Naive thymus-derived CD4-positive, alpha-beta T cell (primary cell): ENCODE results near the gene NOL4L. TPM values are rescaled to one million over a fixed set of nuclear protein-coding genes. Genes with fewer than 3 reads are reported as not detected.
A peak's percentile ranks its signal among the peaks of the same experiment; 100 is the strongest.

Experiments
- ATAC-seq: fragments of 150-1000 bp; cut with Tn5 transposase; 2 replicates; pipeline ENCODE4 v1.10.0; 2021; ENCODE audit warnings: mild to moderate bottlenecking, moderate library complexity
- CTCF ChIA-PET: fragments of 350-600 bp; sonication (Branson Sonifier 250); formaldehyde crosslinking; loops from one replicate; lab custom pipeline; 2021; ENCODE audit warnings: antibody characterized with exemption; lab: Charles Lee
- POLR2A ChIA-PET: fragments of 350-600 bp; sonication (Branson Sonifier 250); formaldehyde crosslinking; loops from one replicate; lab custom pipeline; 2021; ENCODE audit warnings: antibody characterized with exemption, inconsistent platforms; lab: Charles Lee
- DNase-seq, 9 donors: peaks; one replicate each; pipeline versions ENCODE4 v3.0.0 to v3.0.0-alpha.2; 2020 to 2022; ENCODE audit warnings: mixed read lengths in 1 of 9
- H3K27ac ChIP-seq: one replicate; pipeline ENCODE4 v1.7.0; 2013; ENCODE audit warnings: mild to moderate bottlenecking, low read depth, low read length, moderate library complexity
- H3K27me3 ChIP-seq, 2 donors: one replicate each; pipeline ENCODE4 v1.7.0; 2013; ENCODE audit warnings: low read length in 2 of 2, mild to moderate bottlenecking in 2 of 2, moderate library complexity in 2 of 2; ENCODE audit not compliant: control insufficient read depth in 2 of 2, insufficient read depth in 2 of 2
- H3K36me3 ChIP-seq, 3 experiments: 1 replicate in 2 of 3; 2 replicates in 1 of 3; pipeline ENCODE4 v1.7.0; 2013; ENCODE audit warnings: low read length in 3 of 3, mild to moderate bottlenecking in 3 of 3, moderate library complexity in 1 of 3; ENCODE audit not compliant: insufficient read depth in 3 of 3, control insufficient read depth in 2 of 3
- H3K4me1 ChIP-seq, 2 donors: one replicate each; pipeline ENCODE4 v1.7.0; 2013; ENCODE audit warnings: low read length in 2 of 2, mild to moderate bottlenecking in 2 of 2, moderate library complexity in 1 of 2; ENCODE audit not compliant: control insufficient read depth in 2 of 2, insufficient read depth in 2 of 2
- H3K4me3 ChIP-seq: 2 replicates; pipeline ENCODE4 v1.7.0; 2013; ENCODE audit warnings: mild to moderate bottlenecking, low read length
- H3K9me3 ChIP-seq, 3 experiments: 1 replicate in 2 of 3; 2 replicates in 1 of 3; pipeline ENCODE4 v1.7.0; 2013; ENCODE audit warnings: low read length in 3 of 3; ENCODE audit not compliant: control insufficient read depth in 2 of 3
- H3K27ac Mint-ChIP-seq, 9 donors: one replicate each; pipeline ENCODE4 v1.8.0; 2020 to 2022; ENCODE audit warnings: mixed read lengths in 9 of 9, mild to moderate bottlenecking in 8 of 9, moderate library complexity in 5 of 9, inconsistent platforms in 2 of 9
- H3K27me3 Mint-ChIP-seq, 5 donors: one replicate each; pipeline ENCODE4 v1.8.0; 2021 to 2022; ENCODE audit warnings: mixed read lengths in 5 of 5, mild to moderate bottlenecking in 1 of 5
- H3K36me3 Mint-ChIP-seq, 5 donors: one replicate each; pipeline ENCODE4 v1.8.0; 2020 to 2022; ENCODE audit warnings: mixed read lengths in 5 of 5, mild to moderate bottlenecking in 3 of 5, inconsistent platforms in 1 of 5
- H3K4me1 Mint-ChIP-seq, 7 donors: one replicate each; pipeline ENCODE4 v1.8.0; 2020 to 2022; ENCODE audit warnings: mixed read lengths in 7 of 7, mild to moderate bottlenecking in 3 of 7, inconsistent platforms in 1 of 7
- H3K4me3 Mint-ChIP-seq, 10 donors: one replicate each; pipeline ENCODE4 v1.8.0; 2020 to 2022; ENCODE audit warnings: mild to moderate bottlenecking in 10 of 10, mixed read lengths in 10 of 10, moderate library complexity in 6 of 10, inconsistent platforms in 2 of 10
- H3K9me3 Mint-ChIP-seq, 11 donors: one replicate each; pipeline ENCODE4 v1.8.0; 2020 to 2022; ENCODE audit warnings: mixed read lengths in 11 of 11, mild to moderate bottlenecking in 4 of 11, inconsistent platforms in 1 of 11, moderate library complexity in 1 of 11
- intact Hi-C, 2 donors: fragments of 100-400 bp; cut with micrococcal nuclease; formaldehyde crosslinking; loops; one replicate each; pipeline ENCODE4 v1.15.1; 2023
- polyA plus RNA-seq, 2 donors: library from polyadenylated mRNA; unstranded; fragments of 300-500 nt; fragmentation: Illumina TruSeq; gene quantifications; one replicate each; pipeline ENCODE4 v1.2.3, GENCODE V29; 2021
- total RNA-seq, 6 experiments: library from RNA in 5 of 6; stranded (reverse) in 5 of 6; gene quantifications; 1 replicate in 5 of 6; 2 replicates in 1 of 6; pipeline ENCODE4 v1.2.3 and lab custom pipeline; 2021 to 2026

NOL4L gene
- total and polyA plus RNA-seq, 7 experiments from 2014 or later: 17.3 to 81.9 (median 62.7) TPM

- H3K4me1 ChIP-seq: peaks cover 0 to 6% of the 10 kb centered on the region in 2 donors
- CTCF ChIA-PET: no interaction called here
- peaks cover 0 to 3% (median 0%) of the 10 kb centered on the region in 5 donors for H3K27me3 Mint-ChIP-seq
- no peaks in the 10 kb centered on the region for H3K36me3 ChIP-seq
- no peak overlapping the region for H3K4me3 ChIP-seq
- intact Hi-C loops: no loop called here
- no peak for DNase-seq
- H3K36me3 Mint-ChIP-seq: no peaks in the 10 kb centered on the region
- ATAC-seq: no peak
- no peaks in the 10 kb centered on the region for H3K27me3 ChIP-seq
- no peak overlapping the region for H3K4me3 Mint-ChIP-seq
- H3K27ac ChIP-seq: no peak overlapping the region
- POLR2A ChIA-PET: no interaction called here
- H3K9me3 ChIP-seq: no peaks in the 10 kb centered on the region
- H3K27ac Mint-ChIP-seq: no peak overlapping the region
- H3K4me1 Mint-ChIP-seq: peaks cover 2 to 22% (median 14%) of the 10 kb centered on the region in 7 donors
- H3K9me3 Mint-ChIP-seq: peaks cover 0 to 2% (median 0%) of the 10 kb centered on the region in 11 donors
These were observed 21.7 kb upstream of the NOL4L start for GRCh38 chr20:32606790-32607189.

GRCh38 chr20:32606107-32606506 lies 21.0 kb upstream of the NOL4L start:
- no peaks in the 10 kb centered on the region for H3K9me3 ChIP-seq
- no peak overlapping the region for H3K27ac ChIP-seq
- Mint-ChIP-seq H3K4me1 (peaks cover 0 to 15% (median 8%) of the 10 kb centered on the region in 7 donors), H3K27ac (no peak overlapping the region), H3K27me3 (peaks cover 0 to 3% (median 0%) of the 10 kb centered on the region in 5 donors), H3K36me3 (no peaks in the 10 kb centered on the region), H3K9me3 (peaks cover 0 to 2% (median 0%) of the 10 kb centered on the region in 11 donors), H3K4me3 (no peak overlapping the region)
- intact Hi-C loops: no loop called here
- DNase-seq (no peak), ATAC-seq (no peak)
- no peaks in the 10 kb centered on the region for H3K36me3 ChIP-seq
- POLR2A ChIA-PET: no interaction called here
- H3K27me3 ChIP-seq: no peaks in the 10 kb centered on the region
- CTCF ChIA-PET: interaction anchor here (0.6 kb wide), 1 partner anchor 335 kb away, joined by 3 read pairs; no protein-coding TSS in a partner anchor
- peaks cover 0 to 4% of the 10 kb centered on the region in 2 donors for H3K4me1 ChIP-seq
- no peak overlapping the region for H3K4me3 ChIP-seq

- Mint-ChIP-seq H3K9me3 (peaks cover 0 to 2% (median 0%) of the 10 kb centered on the region in 11 donors), H3K27ac (no peak overlapping the region), H3K36me3 (no peaks in the 10 kb centered on the region), H3K4me1 (peaks cover 0 to 13% (median 6%) of the 10 kb centered on the region in 7 donors), H3K27me3 (peaks cover 0 to 3% (median 0%) of the 10 kb centered on the region in 5 donors), H3K4me3 (no peak overlapping the region)
- Histone ChIP-seq H3K27me3 (no peaks in the 10 kb centered on the region), H3K9me3 (no peaks in the 10 kb centered on the region), H3K27ac (no peak overlapping the region), H3K36me3 (no peaks in the 10 kb centered on the region), H3K4me1 (no peaks in the 10 kb centered on the region), H3K4me3 (no peak overlapping the region)
- CTCF ChIA-PET: no interaction called here
- ATAC-seq (peak; percentile 68), DNase-seq (no peak)
- POLR2A ChIA-PET: interaction anchor here (1.2 kb wide), 1 partner anchor 83 kb away, joined by 3 read pairs; no protein-coding TSS in a partner anchor
- intact Hi-C loops: no loop called here
These were observed 20.1 kb upstream of the NOL4L start for GRCh38 chr20:32605167-32605656.

GRCh38 chr20:32603046-32603726 lies 18.1 kb upstream of the NOL4L start:
- H3K4me1 ChIP-seq: no peaks in the 10 kb centered on the region
- no peak overlapping the region for H3K27ac ChIP-seq
- CTCF ChIA-PET: no interaction called here

GRCh38 chr20:32602273-32602672 lies 17.1 kb upstream of the NOL4L start:
- DNase-seq: no peak
- no peaks in the 10 kb centered on the region for H3K9me3 ChIP-seq
- POLR2A ChIA-PET: no interaction called here
- Mint-ChIP-seq H3K4me1 (peaks cover 0 to 5% (median 0%) of the 10 kb centered on the region in 7 donors), H3K27me3 (no peaks in the 10 kb centered on the region), H3K9me3 (no peaks in the 10 kb centered on the region), H3K4me3 (no peak overlapping the region), H3K27ac (peak overlapping the region in 2 of 9 donors; percentile 38 to 45), H3K36me3 (no peaks in the 10 kb centered on the region)
- no peak for ATAC-seq
- H3K27me3 ChIP-seq: no peaks in the 10 kb centered on the region
- intact Hi-C loops: no loop called here
- CTCF ChIA-PET: no interaction called here
- no peaks in the 10 kb centered on the region for H3K4me1 ChIP-seq
- no peaks in the 10 kb centered on the region for H3K36me3 ChIP-seq
- H3K4me3 ChIP-seq: no peak overlapping the region
- H3K27ac ChIP-seq: no peak overlapping the region

More at GRCh38 chr20:32603046-32603726, 18.1 kb upstream of the NOL4L start:
- Histone ChIP-seq H3K36me3 (no peaks in the 10 kb centered on the region), H3K4me3 (no peak overlapping the region), H3K9me3 (no peaks in the 10 kb centered on the region), H3K27me3 (no peaks in the 10 kb centered on the region)
- no peaks in the 10 kb centered on the region for H3K9me3 Mint-ChIP-seq
- no peak overlapping the region for H3K4me3 Mint-ChIP-seq
- peaks cover 0 to 8% (median 0%) of the 10 kb centered on the region in 7 donors for H3K4me1 Mint-ChIP-seq
- H3K36me3 Mint-ChIP-seq: no peaks in the 10 kb centered on the region
- ATAC-seq (peak; percentile 58), DNase-seq (no peak)
- POLR2A ChIA-PET: interaction anchor here (0.6 to 0.7 kb wide), 2 partner anchors 82 to 339 kb away, joined by 3 to 4 read pairs; no protein-coding TSS in a partner anchor
- H3K27me3 Mint-ChIP-seq: peaks cover 0 to 3% (median 0%) of the 10 kb centered on the region in 5 donors
- H3K27ac Mint-ChIP-seq: no peak overlapping the region
- intact Hi-C loops: no loop called here

- Mint-ChIP-seq H3K4me3 (no peak overlapping the region), H3K27me3 (no peaks in the 10 kb centered on the region), H3K36me3 (no peaks in the 10 kb centered on the region), H3K4me1 (peaks cover 0 to 9% (median 0%) of the 10 kb centered on the region in 7 donors), H3K9me3 (no peaks in the 10 kb centered on the region), H3K27ac (no peak overlapping the region)
- no peaks in the 10 kb centered on the region for H3K36me3 ChIP-seq
- intact Hi-C loops: no loop called here
- CTCF ChIA-PET: no interaction called here
- no peak for ATAC-seq
- H3K4me1 ChIP-seq: no peaks in the 10 kb centered on the region
- POLR2A ChIA-PET: no interaction called here
- no peak overlapping the region for H3K27ac ChIP-seq
- H3K4me3 ChIP-seq: no peak overlapping the region
- H3K9me3 ChIP-seq: no peaks in the 10 kb centered on the region
- no peak for DNase-seq
- no peaks in the 10 kb centered on the region for H3K27me3 ChIP-seq
These were observed 15.6 kb upstream of the NOL4L start for GRCh38 chr20:32600681-32601237.
